Measurements from ENCODE around the gene NOL9. TPM values are rescaled to one million over a fixed set of nuclear protein-coding genes. Genes with fewer than 3 reads are reported as not detected.

NOL9 gene
- polyA plus RNA-seq, 1 experiment, result 9.5 TPM

GRCh38 chr1:6513320-6513801 is 41.0 kb downstream of the NOL9 start:
- TF ChIP-seq, protein P1, sequence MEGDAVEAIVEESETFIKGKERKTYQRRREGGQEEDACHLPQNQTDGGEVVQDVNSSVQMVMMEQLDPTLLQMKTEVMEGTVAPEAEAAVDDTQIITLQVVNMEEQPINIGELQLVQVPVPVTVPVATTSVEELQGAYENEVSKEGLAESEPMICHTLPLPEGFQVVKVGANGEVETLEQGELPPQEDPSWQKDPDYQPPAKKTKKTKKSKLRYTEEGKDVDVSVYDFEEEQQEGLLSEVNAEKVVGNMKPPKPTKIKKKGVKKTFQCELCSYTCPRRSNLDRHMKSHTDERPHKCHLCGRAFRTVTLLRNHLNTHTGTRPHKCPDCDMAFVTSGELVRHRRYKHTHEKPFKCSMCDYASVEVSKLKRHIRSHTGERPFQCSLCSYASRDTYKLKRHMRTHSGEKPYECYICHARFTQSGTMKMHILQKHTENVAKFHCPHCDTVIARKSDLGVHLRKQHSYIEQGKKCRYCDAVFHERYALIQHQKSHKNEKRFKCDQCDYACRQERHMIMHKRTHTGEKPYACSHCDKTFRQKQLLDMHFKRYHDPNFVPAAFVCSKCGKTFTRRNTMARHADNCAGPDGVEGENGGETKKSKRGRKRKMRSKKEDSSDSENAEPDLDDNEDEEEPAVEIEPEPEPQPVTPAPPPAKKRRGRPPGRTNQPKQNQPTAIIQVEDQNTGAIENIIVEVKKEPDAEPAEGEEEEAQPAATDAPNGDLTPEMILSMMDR (IDR thresholded peaks at IDR 0.05; ENCODE audit: insufficient read depth, low read depth, low read length), result no peak
- Histone ChIP-seq H3K4me3 (ENCODE audit: low read depth, low read length) (no peak overlapping the region), H3K36me3 (ENCODE audit: control insufficient read depth, insufficient read depth, low read length) (no peaks in the 10 kb centered on the region), H3K27me3 (ENCODE audit: control insufficient read depth, insufficient read depth, low read length) (no peaks in the 10 kb centered on the region)
- CTCF ChIA-PET, result interaction anchor here (0.6 to 2.3 kb wide), 5 partner anchors 9 to 134 kb away, joined by 3 to 8 read pairs (median 6); no protein-coding TSS in a partner anchor
- no peak for DNase-seq (ENCODE audit: low read depth)
- POLR2A ChIA-PET, result no interaction called here

- no peak for DNase-seq (ENCODE audit: low read depth)
These were observed 41.4 kb downstream of the NOL9 start for GRCh38 chr1:6512908-6513280.

DNA sequence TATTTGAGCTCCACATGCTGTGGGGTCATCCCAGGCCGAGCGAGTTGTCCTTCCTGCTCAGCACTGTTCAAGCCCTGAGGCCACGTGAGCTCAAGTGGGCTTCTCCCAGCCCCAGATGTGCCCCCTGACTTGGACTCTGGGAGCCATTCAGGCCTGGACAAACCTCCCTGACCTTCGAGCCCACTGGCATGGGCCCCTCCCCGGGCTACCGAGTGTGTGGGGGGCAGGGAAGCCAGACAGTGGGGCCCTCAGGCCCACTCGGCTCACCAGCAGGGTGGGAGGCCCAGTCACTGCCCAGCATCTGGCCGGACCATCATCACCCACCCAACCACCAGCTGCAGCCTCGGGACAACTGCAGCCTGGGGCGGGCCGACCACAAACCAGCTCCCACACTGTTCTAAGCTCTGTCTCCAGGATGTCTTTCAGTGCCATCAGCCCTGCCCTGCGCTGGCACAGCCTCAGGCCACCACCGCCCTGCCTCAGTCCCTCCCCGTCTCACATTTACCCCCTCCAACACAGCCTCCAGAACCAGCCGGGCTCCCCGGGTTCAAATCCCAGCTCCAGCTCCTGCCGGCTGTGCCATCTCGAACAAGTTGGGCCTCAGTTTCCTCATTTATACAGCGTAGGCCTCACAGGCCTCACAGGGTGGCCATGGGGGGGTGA is 41.9 kb downstream of the NOL9 start:
- ChIA-PET POLR2A (no interaction called here), CTCF (interaction anchor here (1.5 to 2.3 kb wide), 2 partner anchors 11 to 22 kb away, joined by 6 to 8 read pairs; no protein-coding TSS in a partner anchor)
- Histone ChIP-seq H3K36me3 (ENCODE audit: control insufficient read depth, insufficient read depth, low read length) (no peaks in the 10 kb centered on the region), H3K27me3 (ENCODE audit: control insufficient read depth, insufficient read depth, low read length) (no peaks in the 10 kb centered on the region), H3K4me3 (ENCODE audit: low read depth, low read length) (no peak overlapping the region)
- DNase-seq (ENCODE audit: low read depth), result no peak
- TF ChIP-seq, protein P1 (IDR thresholded peaks at IDR 0.05; ENCODE audit: insufficient read depth, low read depth, low read length), result no peak

More at GRCh38 chr1:6512908-6513280, 41.4 kb downstream of the NOL9 start:
- CTCF ChIA-PET, result interaction anchor here (1.3 to 2.3 kb wide), 4 partner anchors 9 to 69 kb away, joined by 3 to 8 read pairs (median 6); no protein-coding TSS in a partner anchor
- H3K36me3 ChIP-seq (ENCODE audit: control insufficient read depth, insufficient read depth, low read length), result no peaks in the 10 kb centered on the region
- TF ChIP-seq, protein P1 (IDR thresholded peaks at IDR 0.05; ENCODE audit: insufficient read depth, low read depth, low read length), result no peak
- POLR2A ChIA-PET, result no interaction called here
- no peaks in the 10 kb centered on the region for H3K27me3 ChIP-seq (ENCODE audit: control insufficient read depth, insufficient read depth, low read length)
- H3K4me3 ChIP-seq (ENCODE audit: low read depth, low read length), result no peak overlapping the region

DNA sequence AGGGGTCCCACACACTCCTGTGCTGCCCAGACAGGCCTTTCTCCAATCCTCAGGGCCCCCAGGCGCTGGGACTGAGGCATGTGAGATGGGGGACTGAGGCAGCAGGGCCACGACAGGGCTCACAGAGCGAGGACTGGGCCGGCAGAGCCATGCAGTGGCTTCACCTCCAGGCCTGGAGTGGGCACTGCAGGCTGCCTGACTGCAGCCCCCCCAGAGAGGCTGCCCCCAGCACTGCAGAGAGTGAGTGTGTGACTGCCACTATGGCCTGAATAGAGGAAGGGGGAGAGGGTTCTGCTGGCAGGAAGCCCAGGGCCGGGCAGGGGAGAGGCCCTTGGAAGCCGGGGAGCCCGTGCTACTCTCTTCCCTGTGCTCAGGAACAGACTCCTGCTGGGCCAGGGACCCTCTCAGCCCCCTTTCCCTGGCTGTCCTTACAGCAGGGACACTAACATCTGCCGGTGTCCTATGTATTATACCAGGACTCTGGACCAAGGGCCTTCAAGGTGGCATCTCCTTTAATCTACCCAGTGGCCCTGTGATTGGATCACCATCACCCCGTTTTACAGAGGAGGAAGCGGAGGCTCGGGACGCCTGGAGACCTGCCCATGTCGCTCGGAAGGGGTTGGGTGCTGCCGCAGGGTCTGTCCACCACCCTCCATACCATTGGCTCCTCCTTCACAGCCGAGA is 42.6 kb downstream of the NOL9 start:
- ChIA-PET POLR2A (no interaction called here), CTCF (interaction anchor here (1.5 kb wide), 1 partner anchor 12 kb away, joined by 6 read pairs; no protein-coding TSS in a partner anchor)
- H3K27me3 ChIP-seq (ENCODE audit: control insufficient read depth, insufficient read depth, low read length), result no peaks in the 10 kb centered on the region
- H3K4me3 ChIP-seq (ENCODE audit: low read depth, low read length), result no peak overlapping the region
- DNase-seq (ENCODE audit: low read depth), result no peak
- H3K36me3 ChIP-seq (ENCODE audit: control insufficient read depth, insufficient read depth, low read length), result no peaks in the 10 kb centered on the region
- TF ChIP-seq, protein P1 (IDR thresholded peaks at IDR 0.05; ENCODE audit: insufficient read depth, low read depth, low read length), result no peak

GRCh38 chr1:6511056-6511455 is 43.3 kb downstream of the NOL9 start:
- H3K36me3 ChIP-seq (ENCODE audit: control insufficient read depth, insufficient read depth, low read length), result no peaks in the 10 kb centered on the region
- CTCF ChIA-PET, result no interaction called here
- H3K27me3 ChIP-seq (ENCODE audit: control insufficient read depth, insufficient read depth, low read length), result no peaks in the 10 kb centered on the region
- TF ChIP-seq, protein P1 (IDR thresholded peaks at IDR 0.05; ENCODE audit: insufficient read depth, low read depth, low read length), result no peak
- no peak for DNase-seq (ENCODE audit: low read depth)
- POLR2A ChIA-PET, result no interaction called here
- H3K4me3 ChIP-seq (ENCODE audit: low read depth, low read length), result no peak overlapping the region
